MM.1S (cell line): Measurements from ENCODE around the gene ARMC2.

Experiments
- CTCF ChIP-seq: fragments of 300-600 bp; sonication (generic); IDR thresholded peaks from 2 replicates; pipeline ENCODE4 v1.5.1; 2016; ENCODE audit warnings: antibody characterized with exemption, low read length, mixed read lengths
- EZH2 ChIP-seq: fragments of 300-600 bp; sonication (generic); optimal IDR thresholded peaks from 2 replicates; pipeline ENCODE3; 2017; ENCODE audit warnings: low read depth, mild to moderate bottlenecking, antibody characterized with exemption, low read length, mixed read lengths

GRCh38 chr6:109010705-109011102 lies 162.5 kb downstream of the ARMC2 start:
- no peak for TF ChIP-seq CTCF
- no peak for TF ChIP-seq EZH2
